ENCODE data around the gene SPATA6. TPM values are rescaled to one million over a fixed set of nuclear protein-coding genes. Genes with fewer than 3 reads are reported as not detected.

Gene SPATA6
- total and polyA plus RNA-seq, 2 experiments from 2014 or later = 7.4 to 7.6 TPM

Other genes with a start within 250 kb of the SPATA6 start
- gene SLC5A9, start 249.5 kb downstream of the SPATA6 start, total RNA-seq = 0.18 and 0.83 TPM in 2 replicates
- 0.07 TPM in 1 of 2 replicates, not detected in the other for gene SLC5A9, start 249.5 kb downstream of the SPATA6 start, polyA plus RNA-seq

Data from cardiac muscle cell (in vitro differentiated cells and primary cell).